Stimulated activated CD4-positive, alpha-beta T cell treated with anti-CD3 and anti-CD28 coated beads, Interleukin-1b, Interleukin-23, amount 100 ng/mL, for 1 hour (primary cell): ENCODE results near the gene ADAMTS12.

ENCODE experiments used
- DNase-seq, 2 donors: peaks; one replicate each; pipeline ENCODE4 v3.0.0-alpha.2; 2020; ENCODE audit warnings: low read depth in 2 of 2

The ADAMTS12 gene

GRCh38 chr5:33903118-33903517 is 11.3 kb upstream of the ADAMTS12 start:
- no peak for DNase-seq

GRCh38 chr5:33901156-33901555 is 9.4 kb upstream of the ADAMTS12 start:
- DNase-seq, result no peak

- DNase-seq, result no peak
Measured at GRCh38 chr5:33894566-33894965, 2.8 kb upstream of the ADAMTS12 start.

- DNase-seq, result no peak
Measured at GRCh38 chr5:33892620-33893137, 889 bp upstream of the ADAMTS12 start.

- DNase-seq, result no peak
Measured at GRCh38 chr5:33891446-33891787, 373 bp downstream of the ADAMTS12 start.

GRCh38 chr5:33890131-33891032 is 1.4 kb downstream of the ADAMTS12 start:
- DNase-seq, result no peak

GRCh38 chr5:33888587-33888986 is 3.2 kb downstream of the ADAMTS12 start:
- DNase-seq, result no peak

- DNase-seq, result no peak
Measured at GRCh38 chr5:33887268-33887667, 4.5 kb downstream of the ADAMTS12 start.

GRCh38 chr5:33886283-33886682 is 5.5 kb downstream of the ADAMTS12 start:
- DNase-seq, result no peak

GRCh38 chr5:33885679-33886078 is 6.1 kb downstream of the ADAMTS12 start:
- DNase-seq, result no peak

- DNase-seq, result no peak
Measured at GRCh38 chr5:33883482-33883881, 8.3 kb downstream of the ADAMTS12 start.

GRCh38 chr5:33880319-33880718 is 11.5 kb downstream of the ADAMTS12 start:
- no peak for DNase-seq

GRCh38 chr5:33877449-33877848 is 14.3 kb downstream of the ADAMTS12 start:
- DNase-seq, result no peak

- DNase-seq, result no peak
Measured at GRCh38 chr5:33867241-33867640, 24.5 kb downstream of the ADAMTS12 start.

- peak in 1 of 2 donors; percentile 3 for DNase-seq
Measured at GRCh38 chr5:33859177-33859576, 32.6 kb downstream of the ADAMTS12 start.

- no peak for DNase-seq
Measured at GRCh38 chr5:33857037-33857436, 34.8 kb downstream of the ADAMTS12 start.

- no peak for DNase-seq
Measured at GRCh38 chr5:33855396-33855795, 36.4 kb downstream of the ADAMTS12 start.

GRCh38 chr5:33854733-33855151 is 37.0 kb downstream of the ADAMTS12 start:
- no peak for DNase-seq

GRCh38 chr5:33852837-33853236 is 39.0 kb downstream of the ADAMTS12 start:
- DNase-seq, result no peak

GRCh38 chr5:33852319-33852718 is 39.5 kb downstream of the ADAMTS12 start:
- no peak for DNase-seq

- no peak for DNase-seq
Measured at GRCh38 chr5:33850100-33850594, 41.6 kb downstream of the ADAMTS12 start.

GRCh38 chr5:33848554-33848953 is 43.2 kb downstream of the ADAMTS12 start:
- DNase-seq, result no peak

- DNase-seq, result no peak
Measured at GRCh38 chr5:33846851-33847250, 44.9 kb downstream of the ADAMTS12 start.
